Prostate gland (tissue), 2 donors: ENCODE measurements around the gene MAVS.

Source experiments
- CTCF ChIP-seq, 4 experiments: fragments of 200-600 bp in 2 of 4; fragments of 450-650 bp in 2 of 4; sonication (generic) in 2 of 4; IDR thresholded peaks; 1 replicate in 3 of 4; 2 replicates in 1 of 4; pipeline ENCODE4 v1.5.1; 2016 to 2019; ENCODE audit warnings: antibody characterized with exemption in 4 of 4, mild to moderate bottlenecking in 2 of 4, moderate library complexity in 2 of 4
- POLR2A ChIP-seq: fragments of 450-650 bp; IDR thresholded peaks from one replicate; pipeline ENCODE4 v1.6.1; 2016; ENCODE audit warnings: antibody characterized with exemption, mild to moderate bottlenecking

DNA sequence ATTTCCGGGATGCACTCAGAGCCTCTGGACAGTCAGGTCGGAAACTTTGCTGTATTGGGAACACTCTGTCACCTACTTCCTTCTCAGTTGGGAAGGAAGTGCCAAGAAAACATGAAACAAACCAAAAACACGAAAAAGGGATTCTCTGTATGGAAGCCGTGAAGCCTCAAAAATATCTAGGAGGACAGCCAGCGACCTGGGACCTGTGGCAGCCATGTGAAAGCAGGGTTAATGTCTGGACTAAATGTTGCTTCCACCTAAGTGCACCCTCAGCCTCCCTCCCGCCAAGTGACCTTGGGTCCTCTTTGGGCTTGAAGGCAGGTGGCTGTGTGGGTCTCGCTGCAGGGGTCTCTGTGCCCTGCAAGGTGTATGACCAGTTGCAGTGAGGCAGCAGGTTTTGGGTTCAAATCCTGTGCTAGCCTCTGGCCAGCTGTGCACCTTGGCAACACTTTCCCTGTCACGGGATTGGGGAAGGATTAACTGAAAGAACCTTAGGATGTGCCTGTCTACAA is 851 bp downstream of the MAVS start:
- no peak for TF ChIP-seq POLR2A
- no peak for TF ChIP-seq CTCF (IDR thresholded peaks at IDR 0.05)
